KG1 (cell line): ENCODE results near the gene TAS2R39.

Experiments used
- DNase-seq: peaks from one replicate; lab custom pipeline; 2025; lab: John Stamatoyannopoulos, UW

The TAS2R39 gene

GRCh38 chr7:143216686-143217085 lies 33.5 kb downstream of the TAS2R39 start:
- DNase-seq = no peak

DNA sequence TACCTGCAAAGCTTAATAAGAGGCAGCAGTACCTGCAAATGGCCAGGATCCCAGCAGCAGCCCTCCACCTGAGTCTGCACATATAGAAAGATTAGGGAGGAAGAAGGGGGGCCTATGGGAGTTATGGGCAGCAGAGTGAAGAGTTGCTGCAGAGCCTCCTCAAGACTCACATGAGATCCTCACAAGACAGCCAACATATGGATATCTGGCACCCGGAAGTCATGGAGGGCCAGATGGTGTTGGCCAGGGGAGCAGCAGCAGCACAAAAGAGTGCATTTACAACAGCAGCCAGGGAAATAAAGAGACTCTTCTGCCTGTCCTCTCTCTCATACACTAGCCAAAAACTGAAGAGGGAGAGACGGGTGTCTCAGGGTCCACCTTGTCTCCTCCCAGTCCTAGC lies 34.6 kb downstream of the TAS2R39 start:
- DNase-seq = no peak

DNA sequence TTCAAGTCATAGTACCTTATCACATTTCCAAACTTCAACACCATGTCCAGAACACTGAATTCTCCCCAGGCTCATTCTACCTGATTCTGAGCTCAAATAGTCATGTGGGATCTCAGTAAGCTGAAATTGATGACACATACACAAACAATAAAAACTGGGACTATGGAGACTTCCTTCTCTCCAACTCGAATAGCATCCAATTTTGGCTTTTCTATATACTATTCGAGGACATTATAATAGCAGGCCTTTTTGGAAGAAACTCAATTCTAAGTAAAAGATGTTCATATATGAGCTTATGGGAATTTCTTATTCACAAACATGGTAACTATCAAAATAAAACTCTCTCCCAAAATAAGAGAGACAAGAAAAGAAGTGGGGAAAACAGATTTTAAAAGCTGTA lies 38.1 kb downstream of the TAS2R39 start:
- DNase-seq = no peak

- DNase-seq = no peak
Observed at GRCh38 chr7:143221737-143222136, 38.5 kb downstream of the TAS2R39 start, which contains the start of gene TAS2R40. Gene TAS2R40, plus strand, starts transcription at chr7:143222037. Its CDS starts 42 bp downstream, at chr7:143222079.

DNA sequence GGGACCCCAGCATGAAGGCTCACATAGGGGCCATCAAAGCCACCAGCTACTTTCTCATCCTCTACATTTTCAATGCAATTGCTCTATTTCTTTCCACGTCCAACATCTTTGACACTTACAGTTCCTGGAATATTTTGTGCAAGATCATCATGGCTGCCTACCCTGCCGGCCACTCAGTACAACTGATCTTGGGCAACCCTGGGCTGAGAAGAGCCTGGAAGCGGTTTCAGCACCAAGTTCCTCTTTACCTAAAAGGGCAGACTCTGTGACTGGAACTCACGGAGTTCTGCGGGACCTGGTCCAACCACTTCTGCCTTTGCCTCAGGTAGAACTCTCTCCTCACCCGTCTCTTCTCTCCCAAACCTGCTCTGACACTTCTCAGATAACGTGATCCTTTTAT lies 39.6 kb downstream of the TAS2R39 start:
- DNase-seq = no peak

DNA sequence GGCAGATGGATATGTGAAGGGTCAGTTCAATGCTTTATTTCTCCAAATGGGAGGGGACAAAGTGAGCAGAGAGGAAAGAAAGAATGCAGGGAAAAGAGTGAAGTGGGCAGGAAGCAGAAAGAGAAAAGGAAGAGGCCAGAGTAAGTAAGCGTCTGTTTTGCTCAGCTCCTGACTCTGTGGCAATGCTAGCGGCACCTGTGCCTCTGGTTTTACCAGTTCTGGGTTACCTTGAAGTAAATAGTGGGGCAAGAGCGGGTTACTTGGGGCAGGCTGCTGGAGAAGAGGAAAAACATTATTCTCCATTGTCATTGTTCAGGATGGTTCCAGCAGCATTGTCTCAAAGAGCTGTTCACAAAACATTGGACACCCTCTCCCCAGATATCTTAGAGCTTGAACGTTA lies 40.6 kb downstream of the TAS2R39 start:
- no peak for DNase-seq

- no peak for DNase-seq
Observed at GRCh38 chr7:143225047-143225446, 41.8 kb downstream of the TAS2R39 start.

GRCh38 chr7:143227806-143228205 lies 44.6 kb downstream of the TAS2R39 start:
- DNase-seq = no peak

GRCh38 chr7:143229054-143229790 lies 46.0 kb downstream of the TAS2R39 start:
- no peak for DNase-seq

GRCh38 chr7:143230602-143231457 lies 47.6 kb downstream of the TAS2R39 start:
- DNase-seq = no peak
